Measurements from ENCODE around the gene RIGI.
"Not testable (repeated sequence)": the region's sequence is repeated elsewhere in the genome, so short reads cannot be mapped to it uniquely, and the experiment has no call there.

RIGI gene

GRCh38 chr9:32526707-32527048 lies 682 bp upstream of the RIGI start:
- DNase-seq (ENCODE audit: low read depth in 2 of 2) = no peak

GRCh38 chr9:32525709-32526030 lies 326 bp downstream of the RIGI start:
- no peak for DNase-seq (ENCODE audit: low read depth in 2 of 2)

- no peak for DNase-seq (ENCODE audit: low read depth in 2 of 2)
Measured at GRCh38 chr9:32524892-32525708, 896 bp downstream of the RIGI start.

- DNase-seq (ENCODE audit: low read depth in 2 of 2) = not testable (repeated sequence)
Measured at GRCh38 chr9:32524558-32524891, 1.5 kb downstream of the RIGI start.

GRCh38 chr9:32523910-32524309 lies 2.1 kb downstream of the RIGI start:
- no peak for DNase-seq (ENCODE audit: low read depth in 2 of 2)

- DNase-seq (ENCODE audit: low read depth in 2 of 2) = no peak
Measured at GRCh38 chr9:32518276-32518675, 7.7 kb downstream of the RIGI start.

- no peak for DNase-seq (ENCODE audit: low read depth in 2 of 2)
Measured at GRCh38 chr9:32516241-32516640, 9.8 kb downstream of the RIGI start.

GRCh38 chr9:32508728-32509127 lies 17.3 kb downstream of the RIGI start:
- no peak for DNase-seq (ENCODE audit: low read depth in 2 of 2)

- no peak for DNase-seq (ENCODE audit: low read depth in 2 of 2)
Measured at GRCh38 chr9:32503008-32503407, 23.0 kb downstream of the RIGI start.

GRCh38 chr9:32502464-32502863 lies 23.5 kb downstream of the RIGI start:
- DNase-seq (ENCODE audit: low read depth in 2 of 2) = no peak

GRCh38 chr9:32501868-32502267 lies 24.1 kb downstream of the RIGI start:
- DNase-seq (ENCODE audit: low read depth in 2 of 2) = no peak

- DNase-seq (ENCODE audit: low read depth in 2 of 2) = no peak
Measured at GRCh38 chr9:32500768-32501167, 25.2 kb downstream of the RIGI start.

- DNase-seq (ENCODE audit: low read depth in 2 of 2) = no peak
Measured at GRCh38 chr9:32497921-32498320, 28.1 kb downstream of the RIGI start.

GRCh38 chr9:32490601-32491000 lies 35.4 kb downstream of the RIGI start:
- no peak for DNase-seq (ENCODE audit: low read depth in 2 of 2)

GRCh38 chr9:32487981-32488380 lies 38.0 kb downstream of the RIGI start:
- no peak for DNase-seq (ENCODE audit: low read depth in 2 of 2)

- no peak for DNase-seq (ENCODE audit: low read depth in 2 of 2)
Measured at GRCh38 chr9:32486839-32487562, 39.0 kb downstream of the RIGI start.

GRCh38 chr9:32483343-32483742 lies 42.7 kb downstream of the RIGI start:
- DNase-seq (ENCODE audit: low read depth in 2 of 2) = no peak

Data from stimulated activated CD8-positive, alpha-beta memory T cell treated with anti-CD3 and anti-CD28 coated beads, Interleukin-2, amount 100 ng/mL, for 1 hour (primary cell).